ENCODE results near the gene SEPTIN2.

The SEPTIN2 gene

DNA sequence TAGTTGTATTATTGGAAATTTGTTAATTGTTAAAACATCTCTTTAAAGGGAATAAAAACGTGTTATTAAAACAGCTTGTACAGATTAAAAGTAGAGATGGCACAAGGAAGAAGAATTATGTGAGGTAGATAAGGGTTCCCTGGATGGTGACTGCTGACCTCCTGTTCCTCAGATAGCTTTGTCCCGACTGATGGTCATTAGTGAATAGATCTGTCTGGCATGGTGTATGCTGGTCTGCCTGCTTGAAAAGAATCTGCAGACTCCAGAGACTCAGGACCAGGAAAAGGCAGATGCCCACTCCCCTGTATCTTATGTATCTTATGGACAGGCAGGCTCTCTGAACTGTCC, 34.8 kb downstream of the SEPTIN2 start:
- ATAC-seq: no peak
- TF ChIP-seq CSDC2 (CRISPR knock-in tag; IDR thresholded peaks at IDR 0.05) (no peak), ZFP30 (CRISPR knock-in tag; IDR thresholded peaks at IDR 0.05) (no peak), ISL1 (CRISPR knock-in tag; IDR thresholded peaks at IDR 0.05) (no peak), PPARA (CRISPR knock-in tag; IDR thresholded peaks at IDR 0.05; ENCODE audit: borderline replicate concordance) (no peak)
- TF ChIP-seq, protein P1, sequence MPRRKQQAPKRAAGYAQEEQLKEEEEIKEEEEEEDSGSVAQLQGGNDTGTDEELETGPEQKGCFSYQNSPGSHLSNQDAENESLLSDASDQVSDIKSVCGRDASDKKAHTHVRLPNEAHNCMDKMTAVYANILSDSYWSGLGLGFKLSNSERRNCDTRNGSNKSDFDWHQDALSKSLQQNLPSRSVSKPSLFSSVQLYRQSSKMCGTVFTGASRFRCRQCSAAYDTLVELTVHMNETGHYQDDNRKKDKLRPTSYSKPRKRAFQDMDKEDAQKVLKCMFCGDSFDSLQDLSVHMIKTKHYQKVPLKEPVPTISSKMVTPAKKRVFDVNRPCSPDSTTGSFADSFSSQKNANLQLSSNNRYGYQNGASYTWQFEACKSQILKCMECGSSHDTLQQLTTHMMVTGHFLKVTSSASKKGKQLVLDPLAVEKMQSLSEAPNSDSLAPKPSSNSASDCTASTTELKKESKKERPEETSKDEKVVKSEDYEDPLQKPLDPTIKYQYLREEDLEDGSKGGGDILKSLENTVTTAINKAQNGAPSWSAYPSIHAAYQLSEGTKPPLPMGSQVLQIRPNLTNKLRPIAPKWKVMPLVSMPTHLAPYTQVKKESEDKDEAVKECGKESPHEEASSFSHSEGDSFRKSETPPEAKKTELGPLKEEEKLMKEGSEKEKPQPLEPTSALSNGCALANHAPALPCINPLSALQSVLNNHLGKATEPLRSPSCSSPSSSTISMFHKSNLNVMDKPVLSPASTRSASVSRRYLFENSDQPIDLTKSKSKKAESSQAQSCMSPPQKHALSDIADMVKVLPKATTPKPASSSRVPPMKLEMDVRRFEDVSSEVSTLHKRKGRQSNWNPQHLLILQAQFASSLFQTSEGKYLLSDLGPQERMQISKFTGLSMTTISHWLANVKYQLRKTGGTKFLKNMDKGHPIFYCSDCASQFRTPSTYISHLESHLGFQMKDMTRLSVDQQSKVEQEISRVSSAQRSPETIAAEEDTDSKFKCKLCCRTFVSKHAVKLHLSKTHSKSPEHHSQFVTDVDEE (CRISPR knock-in tag; IDR thresholded peaks at IDR 0.05): no peak
- TF ChIP-seq, protein P2, sequence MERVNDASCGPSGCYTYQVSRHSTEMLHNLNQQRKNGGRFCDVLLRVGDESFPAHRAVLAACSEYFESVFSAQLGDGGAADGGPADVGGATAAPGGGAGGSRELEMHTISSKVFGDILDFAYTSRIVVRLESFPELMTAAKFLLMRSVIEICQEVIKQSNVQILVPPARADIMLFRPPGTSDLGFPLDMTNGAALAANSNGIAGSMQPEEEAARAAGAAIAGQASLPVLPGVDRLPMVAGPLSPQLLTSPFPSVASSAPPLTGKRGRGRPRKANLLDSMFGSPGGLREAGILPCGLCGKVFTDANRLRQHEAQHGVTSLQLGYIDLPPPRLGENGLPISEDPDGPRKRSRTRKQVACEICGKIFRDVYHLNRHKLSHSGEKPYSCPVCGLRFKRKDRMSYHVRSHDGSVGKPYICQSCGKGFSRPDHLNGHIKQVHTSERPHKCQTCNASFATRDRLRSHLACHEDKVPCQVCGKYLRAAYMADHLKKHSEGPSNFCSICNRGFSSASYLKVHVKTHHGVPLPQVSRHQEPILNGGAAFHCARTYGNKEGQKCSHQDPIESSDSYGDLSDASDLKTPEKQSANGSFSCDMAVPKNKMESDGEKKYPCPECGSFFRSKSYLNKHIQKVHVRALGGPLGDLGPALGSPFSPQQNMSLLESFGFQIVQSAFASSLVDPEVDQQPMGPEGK (CRISPR knock-in tag; IDR thresholded peaks at IDR 0.05; ENCODE audit: borderline replicate concordance): no peak

DNA sequence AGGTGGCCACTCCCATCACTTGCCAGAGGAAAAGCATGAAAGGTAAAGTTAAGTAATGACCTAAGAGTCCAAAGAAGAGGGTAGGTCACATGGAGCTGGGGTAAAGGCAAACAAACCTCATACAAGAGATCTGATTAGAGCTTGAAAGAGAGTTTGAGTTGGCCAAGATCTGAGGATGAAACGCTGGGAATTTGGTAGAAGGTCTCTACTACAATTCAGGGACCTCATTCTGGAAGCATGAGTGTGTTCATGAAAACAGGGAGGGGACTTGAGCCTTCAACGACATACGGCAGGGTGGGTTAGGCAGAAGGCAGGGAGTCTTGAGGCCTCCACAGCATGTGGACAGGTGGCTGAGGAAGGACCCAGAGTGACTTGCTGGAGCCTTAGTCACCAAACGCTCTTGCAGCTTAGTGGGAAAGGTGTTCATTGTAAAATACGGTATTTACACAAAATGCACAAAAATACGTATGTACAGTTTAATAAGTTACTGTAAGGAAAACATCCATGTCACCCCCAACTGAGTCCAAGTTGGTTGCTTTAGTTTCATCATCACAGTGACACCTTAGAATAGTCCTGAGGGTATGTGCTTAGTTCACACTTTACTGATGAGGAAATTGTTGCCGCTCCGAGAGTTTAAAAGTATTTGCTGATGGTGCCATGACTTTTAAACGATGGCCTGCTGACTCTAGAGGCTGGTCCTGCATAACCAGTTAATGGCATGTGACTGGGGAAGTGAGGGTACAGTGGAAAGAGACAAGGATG, 35.3 kb downstream of the SEPTIN2 start:
- ATAC-seq: no peak
- TF ChIP-seq, protein P3, sequence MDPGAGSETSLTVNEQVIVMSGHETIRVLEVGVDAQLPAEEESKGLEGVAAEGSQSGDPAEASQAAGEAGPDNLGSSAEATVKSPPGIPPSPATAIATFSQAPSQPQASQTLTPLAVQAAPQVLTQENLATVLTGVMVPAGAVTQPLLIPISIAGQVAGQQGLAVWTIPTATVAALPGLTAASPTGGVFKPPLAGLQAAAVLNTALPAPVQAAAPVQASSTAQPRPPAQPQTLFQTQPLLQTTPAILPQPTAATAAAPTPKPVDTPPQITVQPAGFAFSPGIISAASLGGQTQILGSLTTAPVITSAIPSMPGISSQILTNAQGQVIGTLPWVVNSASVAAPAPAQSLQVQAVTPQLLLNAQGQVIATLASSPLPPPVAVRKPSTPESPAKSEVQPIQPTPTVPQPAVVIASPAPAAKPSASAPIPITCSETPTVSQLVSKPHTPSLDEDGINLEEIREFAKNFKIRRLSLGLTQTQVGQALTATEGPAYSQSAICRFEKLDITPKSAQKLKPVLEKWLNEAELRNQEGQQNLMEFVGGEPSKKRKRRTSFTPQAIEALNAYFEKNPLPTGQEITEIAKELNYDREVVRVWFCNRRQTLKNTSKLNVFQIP (CRISPR knock-in tag; IDR thresholded peaks at IDR 0.05; ENCODE audit: borderline replicate concordance, low read depth): no peak
- TF ChIP-seq ZNF8 (CRISPR knock-in tag; IDR thresholded peaks at IDR 0.05): no peak
- TF ChIP-seq ZC3H10 (CRISPR knock-in tag; IDR thresholded peaks at IDR 0.05): no peak
- TF ChIP-seq TOX (CRISPR knock-in tag; IDR thresholded peaks at IDR 0.05; ENCODE audit: borderline replicate concordance): no peak
- no peak for TF ChIP-seq ESRRG (CRISPR knock-in tag; IDR thresholded peaks at IDR 0.05)
- TF ChIP-seq ZNF565 (CRISPR knock-in tag; conservative IDR thresholded peaks at IDR 0.05; ENCODE audit: low read depth): no peak
- no peak for TF ChIP-seq SNAI2 (CRISPR knock-in tag; IDR thresholded peaks at IDR 0.05)
- TF ChIP-seq, protein P4, sequence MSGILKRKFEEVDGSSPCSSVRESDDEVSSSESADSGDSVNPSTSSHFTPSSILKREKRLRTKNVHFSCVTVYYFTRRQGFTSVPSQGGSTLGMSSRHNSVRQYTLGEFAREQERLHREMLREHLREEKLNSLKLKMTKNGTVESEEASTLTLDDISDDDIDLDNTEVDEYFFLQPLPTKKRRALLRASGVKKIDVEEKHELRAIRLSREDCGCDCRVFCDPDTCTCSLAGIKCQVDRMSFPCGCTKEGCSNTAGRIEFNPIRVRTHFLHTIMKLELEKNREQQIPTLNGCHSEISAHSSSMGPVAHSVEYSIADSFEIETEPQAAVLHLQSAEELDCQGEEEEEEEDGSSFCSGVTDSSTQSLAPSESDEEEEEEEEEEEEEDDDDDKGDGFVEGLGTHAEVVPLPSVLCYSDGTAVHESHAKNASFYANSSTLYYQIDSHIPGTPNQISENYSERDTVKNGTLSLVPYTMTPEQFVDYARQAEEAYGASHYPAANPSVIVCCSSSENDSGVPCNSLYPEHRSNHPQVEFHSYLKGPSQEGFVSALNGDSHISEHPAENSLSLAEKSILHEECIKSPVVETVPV (CRISPR knock-in tag; IDR thresholded peaks at IDR 0.05): no peak
- TF ChIP-seq, protein P2 (CRISPR knock-in tag; IDR thresholded peaks at IDR 0.05; ENCODE audit: borderline replicate concordance): no peak
- TF ChIP-seq PPARA (CRISPR knock-in tag; IDR thresholded peaks at IDR 0.05; ENCODE audit: borderline replicate concordance): no peak
- TF ChIP-seq ARNTL (CRISPR knock-in tag; IDR thresholded peaks at IDR 0.05; ENCODE audit: borderline replicate concordance, low read depth): no peak
- TF ChIP-seq RARB (CRISPR knock-in tag; IDR thresholded peaks at IDR 0.05): no peak
- TF ChIP-seq, protein P5, sequence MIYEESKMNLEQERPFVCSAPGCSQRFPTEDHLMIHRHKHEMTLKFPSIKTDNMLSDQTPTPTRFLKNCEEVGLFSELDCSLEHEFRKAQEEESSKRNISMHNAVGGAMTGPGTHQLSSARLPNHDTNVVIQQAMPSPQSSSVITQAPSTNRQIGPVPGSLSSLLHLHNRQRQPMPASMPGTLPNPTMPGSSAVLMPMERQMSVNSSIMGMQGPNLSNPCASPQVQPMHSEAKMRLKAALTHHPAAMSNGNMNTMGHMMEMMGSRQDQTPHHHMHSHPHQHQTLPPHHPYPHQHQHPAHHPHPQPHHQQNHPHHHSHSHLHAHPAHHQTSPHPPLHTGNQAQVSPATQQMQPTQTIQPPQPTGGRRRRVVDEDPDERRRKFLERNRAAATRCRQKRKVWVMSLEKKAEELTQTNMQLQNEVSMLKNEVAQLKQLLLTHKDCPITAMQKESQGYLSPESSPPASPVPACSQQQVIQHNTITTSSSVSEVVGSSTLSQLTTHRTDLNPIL (CRISPR knock-in tag; IDR thresholded peaks at IDR 0.05; ENCODE audit: low read depth): no peak
- TF ChIP-seq CSDC2 (CRISPR knock-in tag; IDR thresholded peaks at IDR 0.05): no peak
- TF ChIP-seq, protein P1 (CRISPR knock-in tag; IDR thresholded peaks at IDR 0.05): no peak
- no peak for TF ChIP-seq GLIS3 (CRISPR knock-in tag; IDR thresholded peaks at IDR 0.05)
